GM13977 (cell line): ENCODE data around the gene SESN2.
A peak's percentile ranks its signal among the peaks of the same experiment; 100 is the strongest.

Experiments
- DNase-seq: peaks from one replicate; pipeline ENCODE4 v3.0.0; 2012; ENCODE audit warnings: low spot score
- in situ Hi-C: fragments of 300-500 bp; cut with MboI; formaldehyde crosslinking; loops from one replicate; pipeline ENCODE4 v1.12.0; 2022; ENCODE audit warnings: low sequenced_read_pairs, low pct_unique_long_range_greater_than_20kb, mixed read lengths, inconsistent platforms; ENCODE audit not compliant: unreplicated experiment
- TF ChIP-seq, protein P1 (sequence below): IDR thresholded peaks from 2 replicates; pipeline ENCODE4 v1.5.1; 2012; ENCODE audit warnings: mild to moderate bottlenecking, control low read depth; ENCODE audit not compliant: insufficient read depth; ENCODE audit errors: extremely low read depth, missing control alignments

Gene SESN2

DNA sequence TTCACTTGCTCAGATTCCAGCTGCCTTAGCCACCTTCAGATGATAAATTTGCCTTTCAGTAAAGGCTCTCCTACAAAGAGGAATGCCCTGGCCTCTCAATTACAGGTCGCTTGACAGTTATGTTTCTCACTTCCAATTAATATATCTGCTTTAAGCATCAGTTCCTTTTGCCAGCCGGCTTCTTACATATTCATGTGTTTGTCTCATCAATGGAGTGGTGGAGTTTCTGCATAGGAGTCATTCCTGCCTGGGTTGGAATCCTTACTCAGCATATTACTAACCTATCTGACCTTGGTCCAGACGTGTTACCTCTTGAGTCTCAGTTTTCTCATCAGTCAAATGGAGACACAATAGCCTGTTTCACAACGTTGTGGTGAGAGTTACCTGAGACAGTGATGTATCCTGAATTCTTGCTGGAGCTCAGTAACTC lies 9.4 kb upstream of the SESN2 start:
- TF ChIP-seq, protein P1, sequence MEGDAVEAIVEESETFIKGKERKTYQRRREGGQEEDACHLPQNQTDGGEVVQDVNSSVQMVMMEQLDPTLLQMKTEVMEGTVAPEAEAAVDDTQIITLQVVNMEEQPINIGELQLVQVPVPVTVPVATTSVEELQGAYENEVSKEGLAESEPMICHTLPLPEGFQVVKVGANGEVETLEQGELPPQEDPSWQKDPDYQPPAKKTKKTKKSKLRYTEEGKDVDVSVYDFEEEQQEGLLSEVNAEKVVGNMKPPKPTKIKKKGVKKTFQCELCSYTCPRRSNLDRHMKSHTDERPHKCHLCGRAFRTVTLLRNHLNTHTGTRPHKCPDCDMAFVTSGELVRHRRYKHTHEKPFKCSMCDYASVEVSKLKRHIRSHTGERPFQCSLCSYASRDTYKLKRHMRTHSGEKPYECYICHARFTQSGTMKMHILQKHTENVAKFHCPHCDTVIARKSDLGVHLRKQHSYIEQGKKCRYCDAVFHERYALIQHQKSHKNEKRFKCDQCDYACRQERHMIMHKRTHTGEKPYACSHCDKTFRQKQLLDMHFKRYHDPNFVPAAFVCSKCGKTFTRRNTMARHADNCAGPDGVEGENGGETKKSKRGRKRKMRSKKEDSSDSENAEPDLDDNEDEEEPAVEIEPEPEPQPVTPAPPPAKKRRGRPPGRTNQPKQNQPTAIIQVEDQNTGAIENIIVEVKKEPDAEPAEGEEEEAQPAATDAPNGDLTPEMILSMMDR = no peak
- in situ Hi-C loops = no loop called here
- no peak for DNase-seq

DNA sequence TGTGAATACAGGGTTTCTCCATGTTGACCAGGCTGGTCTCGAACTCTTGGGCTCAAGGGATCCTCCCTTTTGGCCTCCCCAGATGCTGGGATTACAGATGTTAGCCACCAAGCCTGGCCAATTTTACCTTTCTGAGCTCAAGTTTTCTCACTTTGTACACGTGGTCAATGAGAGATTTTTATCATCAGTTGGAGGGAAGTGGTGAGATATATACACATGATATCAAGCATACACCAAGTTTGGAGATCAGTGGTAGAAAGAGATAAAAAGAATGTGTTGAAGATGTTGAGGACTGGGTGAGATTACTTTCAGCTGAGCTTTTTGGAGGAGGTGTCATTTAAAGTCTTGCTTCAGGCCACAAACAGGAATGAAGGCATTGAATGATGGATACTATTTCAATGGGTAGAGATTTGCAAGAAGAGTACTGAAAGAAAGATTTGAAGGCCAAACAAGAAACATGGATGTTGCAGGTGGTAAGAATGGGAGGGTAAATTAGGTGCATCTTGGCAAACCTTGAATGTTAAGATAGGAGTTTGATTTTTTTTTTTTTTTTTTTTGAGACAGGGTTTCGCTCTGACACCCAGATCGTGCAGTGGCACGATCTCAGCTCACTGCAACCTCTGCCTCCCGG lies 3.0 kb upstream of the SESN2 start:
- in situ Hi-C loops = no loop called here

DNA sequence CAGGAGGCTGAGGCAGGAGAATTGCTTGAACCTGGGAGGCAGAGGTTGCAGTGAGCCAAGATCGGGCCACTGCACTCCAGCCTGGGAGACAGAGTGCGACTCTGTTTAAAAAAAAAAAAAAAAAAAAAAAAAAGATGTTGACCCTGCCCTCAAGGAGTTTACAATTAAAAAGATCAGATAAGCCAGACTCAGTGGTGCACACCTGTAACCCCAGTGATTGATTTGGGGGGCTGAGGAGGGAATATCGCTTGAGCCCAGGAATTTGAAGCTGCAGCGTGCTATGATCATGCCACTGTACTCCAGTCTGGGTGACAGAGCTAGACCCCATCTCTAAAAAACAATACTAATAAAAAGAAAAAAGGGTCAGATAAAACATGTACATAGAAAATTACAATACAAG lies 1.6 kb upstream of the SESN2 start:
- TF ChIP-seq, protein P1 = no peak
- in situ Hi-C loops = no loop called here
- DNase-seq = no peak

More for the DNA sequence above, 3.0 kb upstream of the SESN2 start:
- TF ChIP-seq, protein P1 = no peak
- DNase-seq = no peak

DNA sequence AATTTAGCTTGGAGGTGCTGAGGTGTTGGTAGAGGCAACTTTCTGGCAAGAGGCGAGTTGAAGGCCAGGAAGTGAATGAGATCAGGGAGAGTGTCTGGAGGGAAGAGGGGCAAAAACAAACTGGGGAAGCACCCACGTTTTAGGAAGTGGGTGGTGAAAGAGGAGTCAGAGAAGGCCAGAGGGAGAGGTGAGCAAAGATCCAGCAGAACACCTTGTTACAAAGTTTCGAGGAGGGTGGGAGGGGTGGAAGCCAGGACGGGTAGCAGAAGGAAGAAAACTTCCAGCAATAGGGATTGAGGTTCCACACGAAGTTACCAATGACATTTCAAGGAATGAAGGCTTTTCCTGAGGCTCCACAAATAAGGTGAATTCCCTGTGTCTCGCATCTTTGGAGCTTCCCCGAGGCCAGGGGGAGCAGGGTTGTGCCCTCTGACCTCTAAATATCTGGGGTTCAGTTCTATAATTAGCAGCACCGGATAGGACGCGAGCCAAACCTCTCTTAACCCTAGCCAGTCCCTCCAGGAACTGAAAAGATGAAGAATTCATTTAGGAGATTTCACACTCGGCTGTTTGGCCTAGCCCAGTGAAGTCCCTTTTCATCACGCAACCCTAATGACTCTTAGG lies 578 bp upstream of the SESN2 start:
- TF ChIP-seq, protein P1 = no peak
- in situ Hi-C loops = no loop called here
- no peak for DNase-seq

DNA sequence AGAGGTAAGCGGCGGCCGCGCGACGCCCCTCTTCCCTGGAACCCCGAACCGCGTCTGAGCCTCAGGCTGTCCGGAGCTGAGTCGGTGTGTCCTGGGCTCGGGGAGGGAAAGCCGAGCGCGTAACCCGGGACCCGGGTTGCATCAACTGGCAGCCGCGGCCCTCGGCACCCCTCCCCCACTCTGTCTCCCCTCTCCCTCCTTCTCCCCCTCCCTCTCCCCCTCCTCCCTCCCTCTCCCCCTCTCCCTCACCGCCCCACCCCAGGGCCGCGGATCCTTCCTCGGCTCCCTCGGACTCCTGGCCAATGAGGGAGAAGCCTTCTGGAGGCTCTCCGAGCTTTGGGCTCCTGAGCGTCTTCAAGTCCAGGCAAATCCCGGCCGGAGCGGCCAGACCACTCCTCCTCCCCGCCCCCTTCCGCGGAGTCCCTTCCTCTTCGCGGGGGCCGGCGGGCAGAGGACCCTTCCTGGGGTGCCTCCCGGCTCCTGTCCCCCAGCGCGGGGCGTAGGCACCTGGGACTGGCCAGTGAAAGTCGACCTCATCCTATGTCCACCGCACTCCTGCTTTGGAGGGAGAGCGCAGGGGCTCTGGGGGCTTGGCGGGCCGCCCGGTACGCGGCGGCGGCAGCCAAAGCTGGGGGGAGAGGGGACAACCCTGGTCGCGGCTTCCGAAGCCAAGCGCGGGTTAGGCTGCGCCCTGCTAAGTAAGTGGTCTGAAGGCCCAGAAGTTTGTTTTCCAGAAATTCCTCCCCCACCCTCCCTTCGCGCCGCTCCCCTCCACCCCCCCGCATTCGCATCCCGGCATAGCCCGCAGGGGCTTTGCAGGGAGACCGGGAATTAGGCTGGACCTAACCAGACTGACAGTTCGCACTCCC lies 850 bp downstream of the SESN2 start:
- peak; percentile 40 for DNase-seq
- in situ Hi-C loops = no loop called here

DNA sequence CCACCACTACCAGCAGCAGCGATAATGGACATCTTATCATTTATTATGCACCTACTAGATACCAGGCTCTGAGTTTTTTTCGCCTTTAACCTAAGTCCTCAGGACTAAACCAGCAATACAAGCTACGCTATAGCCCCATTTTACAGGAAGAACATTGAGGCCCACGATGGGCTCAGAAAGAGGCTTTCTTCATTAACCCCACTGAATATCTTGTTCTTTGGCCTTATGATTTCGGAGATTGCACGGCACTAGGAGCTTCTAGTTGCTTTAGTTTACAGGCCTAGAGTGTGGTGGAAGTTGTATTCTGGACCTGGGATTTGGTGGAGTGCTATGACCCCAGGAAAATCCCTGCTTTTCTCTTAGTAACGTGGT lies 1.5 kb downstream of the SESN2 start:
- in situ Hi-C loops = no loop called here
- TF ChIP-seq, protein P1 = no peak
- DNase-seq = no peak

More for the DNA sequence above, 850 bp downstream of the SESN2 start:
- TF ChIP-seq, protein P1 = no peak
